ENCODE data around the gene FSTL1.

Gene FSTL1

DNA sequence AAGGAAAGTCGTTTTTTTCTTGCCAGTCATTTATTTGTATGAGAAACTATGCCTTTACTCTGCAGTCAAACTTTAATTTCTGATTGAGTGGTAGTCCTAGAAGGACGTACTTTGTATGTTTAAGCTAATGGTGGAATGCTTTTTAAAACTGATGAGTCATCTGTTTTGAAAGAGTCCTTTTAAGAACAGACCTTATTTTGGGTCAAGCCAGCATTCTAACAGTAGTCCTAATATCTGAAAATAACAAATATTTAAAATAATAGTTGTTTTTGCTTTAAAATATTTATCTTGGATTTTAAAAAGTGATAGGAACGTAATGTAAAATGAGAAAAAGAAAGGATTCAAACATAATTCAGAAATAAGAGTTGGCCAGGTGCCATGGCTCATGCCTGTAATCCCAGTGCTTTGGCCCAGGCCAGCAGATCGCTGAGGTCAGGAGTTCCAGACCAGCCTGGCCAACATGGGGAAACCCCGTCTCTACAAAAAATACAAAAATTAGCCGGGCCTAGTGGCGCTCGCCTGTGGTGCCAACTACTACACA, 100.3 kb downstream of the FSTL1 start:
- no peak for DNase-seq

DNA sequence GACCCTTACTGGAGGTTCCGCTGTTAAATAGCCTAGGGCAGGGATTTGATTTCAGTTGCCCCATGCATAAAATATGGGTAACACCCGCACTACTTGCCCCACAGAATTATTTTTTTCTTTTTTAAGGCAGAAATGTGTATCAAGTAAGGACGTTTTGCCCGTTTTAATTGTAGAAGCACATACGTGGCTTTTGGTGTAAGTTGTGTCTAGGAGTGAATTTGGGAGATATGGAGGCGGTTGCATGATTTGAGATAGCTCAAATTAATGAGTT, 101.0 kb downstream of the FSTL1 start:
- DNase-seq, result no peak

DNA sequence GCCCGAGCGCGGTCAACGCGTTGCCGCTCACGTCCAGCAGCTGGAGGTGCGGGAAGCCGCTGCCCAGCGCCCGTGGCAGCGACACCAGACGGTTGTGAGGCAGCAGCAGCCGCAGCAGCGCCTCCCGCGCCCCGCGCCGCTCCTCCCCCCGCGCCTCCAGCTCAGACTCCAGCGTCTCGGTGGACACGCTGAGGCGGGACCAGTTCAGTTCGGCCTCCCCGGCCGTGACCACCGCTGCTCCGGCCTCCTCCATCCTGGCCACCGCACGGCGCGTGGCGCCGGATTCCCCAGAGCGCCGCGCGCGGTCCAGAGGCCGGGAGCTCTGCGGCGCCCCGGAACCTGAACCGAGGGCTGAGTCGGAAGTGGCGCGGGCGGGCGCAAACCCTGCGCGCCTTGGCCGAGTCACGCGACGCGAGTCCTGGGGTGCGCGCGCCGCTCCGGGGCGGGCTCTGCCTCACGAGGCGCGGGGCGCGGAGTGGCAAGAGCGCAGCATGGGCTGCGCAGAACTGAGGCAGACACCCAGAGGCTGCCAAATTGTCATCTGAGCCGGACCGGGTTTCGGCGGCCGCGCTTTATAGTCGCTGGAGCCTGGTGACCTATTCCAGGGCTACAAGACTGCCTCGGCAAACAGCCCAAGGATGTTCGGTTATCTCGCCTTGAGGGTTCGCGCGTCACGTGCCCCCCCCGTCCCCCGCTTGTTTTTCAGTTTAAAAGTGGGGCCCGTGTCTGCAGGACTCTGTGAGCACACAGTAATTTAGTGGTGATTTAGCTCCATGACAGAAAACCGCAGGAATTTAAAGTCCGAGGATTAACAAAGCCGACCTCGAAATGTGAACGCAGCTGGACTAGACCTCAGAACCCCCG, 101.6 kb downstream of the FSTL1 start, which contains the start of gene LRRC58:
TSS of gene LRRC58 (minus strand) at position 364 of the 864 bp plus-strand sequence. CDS start at position 253, 111 bp downstream.
- peak; percentile 76 to 97 (median 84) for DNase-seq

DNA sequence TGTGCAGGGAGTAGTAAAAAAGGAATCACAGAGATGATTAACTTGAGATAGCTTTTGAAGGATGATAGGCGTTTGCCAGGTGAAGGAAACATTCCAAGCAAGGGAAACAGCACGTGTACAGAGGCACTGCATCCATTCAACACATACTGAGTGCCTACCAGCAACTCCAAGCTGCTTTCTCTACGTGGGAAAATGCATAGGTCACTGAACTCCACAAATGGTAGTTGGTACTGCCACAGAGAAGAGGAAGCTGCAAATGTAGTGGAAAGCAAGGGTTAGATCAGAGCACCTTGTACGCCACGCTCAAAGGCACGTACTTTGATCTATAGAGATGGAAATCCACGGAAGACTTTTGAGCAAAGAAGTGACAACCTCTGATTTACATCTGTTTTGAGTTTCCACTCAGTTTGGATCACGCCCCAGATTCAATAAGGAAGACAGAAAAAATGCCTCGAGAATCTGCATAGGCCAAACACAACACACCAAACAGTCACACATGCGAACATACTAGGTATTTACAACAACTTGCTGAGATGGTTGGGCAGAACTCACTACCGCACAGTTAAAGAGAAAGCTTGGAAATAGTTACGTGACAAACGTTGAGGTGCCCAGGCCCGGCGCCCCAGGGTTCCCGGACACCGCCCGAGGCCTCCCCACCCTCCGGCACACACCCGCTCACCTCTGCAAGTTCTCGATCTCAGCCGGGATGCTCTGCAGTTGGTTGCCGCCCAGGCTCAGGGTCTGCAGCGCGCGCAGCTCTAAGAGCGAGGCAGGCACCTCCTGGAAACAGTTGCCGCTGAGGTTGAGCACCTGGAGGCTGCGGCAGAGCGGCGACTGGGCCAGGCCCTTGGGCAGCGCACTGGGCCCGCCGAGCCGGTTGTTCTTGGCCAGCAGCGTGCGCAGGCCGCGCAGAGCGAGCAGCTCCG, 102.5 kb downstream of the FSTL1 start:
- peak in 4 of 5 experiments; percentile 17 to 84 (median 38) for DNase-seq

DNA sequence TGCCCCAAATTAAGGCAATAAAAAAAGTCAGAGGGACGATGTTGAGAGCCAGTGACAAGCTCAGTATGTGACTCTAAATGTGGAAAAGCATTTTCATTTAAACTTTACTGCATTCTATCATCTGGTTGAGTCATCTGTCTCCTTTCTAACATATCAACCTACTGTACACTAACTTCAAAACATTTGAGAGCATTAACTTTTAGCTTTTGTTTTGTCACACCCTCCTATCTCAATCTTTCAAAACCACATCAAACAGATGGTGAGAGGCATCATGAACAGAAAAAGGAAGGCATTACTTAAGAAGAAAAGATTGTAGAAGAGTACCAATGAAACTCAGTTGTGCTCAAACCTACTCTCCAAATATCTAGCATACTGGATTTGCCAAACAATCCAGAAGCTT, 106.4 kb downstream of the FSTL1 start:
- DNase-seq, result peak in 2 of 5 experiments; percentile 57 to 92

Measured in T-helper 2 cell (primary cell).